Kidney (tissue), 14 donors: ENCODE results near the gene HJURP. TPM values are rescaled to one million over a fixed set of nuclear protein-coding genes. Genes with fewer than 3 reads are reported as not detected.
A peak's percentile ranks its signal among the peaks of the same experiment; 100 is the strongest.

Source experiments
- DNase-seq, 5 donors: peaks; one replicate each; pipeline ENCODE4 v3.0.0-alpha.2; 2013 to 2020
- FAIRE-seq: peaks from 2 replicates; lab custom pipeline; 2012; peaks lifted over from hg19 to GRCh38; lab: Jason Lieb, UNC
- H3K27ac ChIP-seq, 2 donors: one replicate each; pipeline ENCODE4 v1.7.0; 2013; ENCODE audit warnings: low read depth in 2 of 2, low read length in 2 of 2, inconsistent platforms in 1 of 2
- H3K27me3 ChIP-seq: one replicate; pipeline ENCODE4 v1.7.1; 2013; ENCODE audit warnings: low read length, inconsistent platforms; ENCODE audit not compliant: control insufficient read depth, insufficient read depth
- H3K36me3 ChIP-seq, 3 donors: one replicate each; pipeline versions ENCODE4 v1.7.0 to v1.7.1; 2013; ENCODE audit warnings: low read length in 3 of 3, control low read depth in 1 of 3, inconsistent platforms in 1 of 3; ENCODE audit not compliant: insufficient read depth in 3 of 3, control insufficient read depth in 2 of 3
- H3K4me1 ChIP-seq, 3 donors: one replicate each; pipeline versions ENCODE4 v1.7.0 to v1.7.1; 2013; ENCODE audit warnings: low read length in 3 of 3, inconsistent platforms in 1 of 3, low read depth in 1 of 3; ENCODE audit not compliant: control insufficient read depth in 2 of 3, insufficient read depth in 2 of 3
- H3K4me3 ChIP-seq, 3 donors: one replicate each; pipeline versions ENCODE4 v1.7.0 to v1.8.1; 2013; ENCODE audit warnings: low read length in 3 of 3, control low read depth in 1 of 3, inconsistent platforms in 1 of 3
- H3K9ac ChIP-seq, 3 donors: one replicate each; pipeline versions ENCODE4 v1.7.0 to v1.7.1; 2013; ENCODE audit warnings: low read length in 3 of 3, control low read depth in 1 of 3, inconsistent platforms in 1 of 3
- H3K9me3 ChIP-seq, 3 donors: one replicate each; pipeline versions ENCODE4 v1.7.0 to v1.7.1; 2013; ENCODE audit warnings: low read length in 3 of 3, control low read depth in 1 of 3, inconsistent platforms in 1 of 3; ENCODE audit not compliant: control insufficient read depth in 2 of 3, insufficient read depth in 1 of 3
- CTCF ChIP-seq: IDR thresholded peaks from 3 replicates; pipeline ENCODE4 v1.5.1; 2012; ENCODE audit warnings: mild to moderate bottlenecking, moderate library complexity, borderline replicate concordance; ENCODE audit not compliant: insufficient read depth; ENCODE audit errors: extremely low read depth
- intact Hi-C: fragments of 100-400 bp; cut with DNase I; formaldehyde crosslinking; loops from one replicate; pipeline ENCODE4 v1.11.1; 2022
- polyA plus RNA-seq: library from polyadenylated mRNA; stranded (reverse); fragments of 350-450 nt; fragmentation: Illumina TruSeq; extraction: RNeasy Lipid Tissue Mini Kit (QIAGEN cat#74804); gene quantifications from one replicate; pipeline ENCODE4 v1.2.3, GENCODE V29; 2014; ENCODE audit warnings: low read depth, low replicate concordance; ENCODE audit not compliant: insufficient read depth
- total RNA-seq: library from RNA; stranded (reverse); fragmentation: NEBNext Ultra II Directional; extraction: Animal tissue kit (Norgen Biotek cat#: 25700); gene quantifications from one replicate; pipeline ENCODE4 v1.2.1, GENCODE V29; 2021
- donor health status: control.
- donor health status: control.
- donor health status: control.
- donor health status: control.
- donor health status: control.
- donor health status: DM: yes; HTN: yes; CAD: no.
- donor health status: Normal renal cell carcinoma (clear cell type).

HJURP gene
- total and polyA plus RNA-seq, 2 donors from 2014 or later, result 0.94 TPM; not detected in 1

DNA sequence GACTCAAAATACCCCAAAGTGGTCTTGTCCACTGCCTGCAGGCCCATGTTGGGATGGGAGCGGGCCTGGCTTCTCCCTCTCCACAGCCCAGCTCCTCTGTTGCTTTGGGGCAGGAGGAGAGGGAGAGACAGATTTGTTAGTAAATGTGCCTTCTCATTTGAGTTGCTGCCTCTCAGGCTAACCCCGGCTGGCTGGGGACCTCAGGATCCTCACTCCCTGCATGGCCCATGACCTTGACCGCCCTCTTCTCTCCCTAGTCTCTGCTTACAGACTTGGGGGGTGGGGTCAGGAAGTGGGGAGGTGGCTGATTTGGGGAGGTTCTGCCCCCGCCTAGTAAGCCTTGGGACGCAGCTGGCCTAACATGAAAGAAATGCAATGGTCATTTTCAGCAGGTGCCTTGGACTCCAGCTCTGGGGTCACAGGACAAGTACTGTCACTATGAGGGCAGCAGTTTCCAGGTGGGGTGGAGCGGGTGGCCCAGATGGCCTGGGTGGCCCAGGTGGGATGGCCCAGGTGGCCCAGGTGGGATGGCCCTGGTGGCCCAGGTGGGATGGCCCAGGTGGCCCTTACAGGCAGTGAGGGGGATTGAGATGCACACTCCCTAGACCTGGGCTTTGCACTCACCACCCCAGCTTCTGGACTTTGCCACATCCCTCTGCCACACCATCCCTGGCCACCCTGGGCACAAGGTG lies 24.1 kb downstream of the HJURP start:
- FAIRE-seq (no peak), DNase-seq (peak in 2 of 5 donors; percentile 8 to 24)
- no peak for TF ChIP-seq CTCF

GRCh38 chr2:233829193-233830110 lies 24.9 kb downstream of the HJURP start:
- Histone ChIP-seq H3K36me3 (no peaks in the 10 kb centered on the region), H3K4me1 (no peaks in the 10 kb centered on the region), H3K4me3 (no peak overlapping the region), H3K9ac (no peak overlapping the region), H3K27me3 (no peaks in the 10 kb centered on the region), H3K27ac (no peak overlapping the region), H3K9me3 (no peaks in the 10 kb centered on the region)
- DNase-seq (peak in 2 of 5 donors; percentile 7 to 9), FAIRE-seq (no peak)
- intact Hi-C loops, result no loop called here
- no peak for TF ChIP-seq CTCF

More for the DNA sequence above, 24.1 kb downstream of the HJURP start:
- intact Hi-C loops, result no loop called here
- no peaks in the 10 kb centered on the region for H3K27me3 ChIP-seq
- H3K4me1 ChIP-seq, result no peaks in the 10 kb centered on the region
- H3K9ac ChIP-seq, result no peak overlapping the region
- no peaks in the 10 kb centered on the region for H3K36me3 ChIP-seq
- no peak overlapping the region for H3K27ac ChIP-seq
- no peaks in the 10 kb centered on the region for H3K9me3 ChIP-seq
- H3K4me3 ChIP-seq, result no peak overlapping the region

- Histone ChIP-seq H3K27ac (no peak overlapping the region), H3K4me3 (no peak overlapping the region), H3K4me1 (no peaks in the 10 kb centered on the region), H3K27me3 (no peaks in the 10 kb centered on the region), H3K36me3 (no peaks in the 10 kb centered on the region), H3K9ac (no peak overlapping the region), H3K9me3 (no peaks in the 10 kb centered on the region)
- TF ChIP-seq CTCF, result no peak
- FAIRE-seq (no peak), DNase-seq (peak in 2 of 5 donors; percentile 6 to 20)
- intact Hi-C loops, result no loop called here
Observed at GRCh38 chr2:233828546-233829192, 25.7 kb downstream of the HJURP start.
